Stimulated activated CD8-positive, alpha-beta memory T cell treated with anti-CD3 and anti-CD28 coated beads, Interleukin-4, amount 100 ng/mL, for 1 hour (primary cell): ENCODE results near the gene TRIOBP.
"Not testable (repeated sequence)": the region's sequence is repeated elsewhere in the genome, so short reads cannot be mapped to it uniquely, and the experiment has no call there.

ENCODE experiments used
- DNase-seq, 2 donors: peaks; one replicate each; pipeline ENCODE4 v3.0.0-alpha.2; 2020; ENCODE audit warnings: low read depth in 2 of 2, low spot score in 1 of 2

TRIOBP gene

GRCh38 chr22:37692627-37693285 lies 4.1 kb upstream of the TRIOBP start:
- no peak for DNase-seq

GRCh38 chr22:37694131-37694530 lies 2.7 kb upstream of the TRIOBP start:
- DNase-seq = not testable (repeated sequence)

DNA sequence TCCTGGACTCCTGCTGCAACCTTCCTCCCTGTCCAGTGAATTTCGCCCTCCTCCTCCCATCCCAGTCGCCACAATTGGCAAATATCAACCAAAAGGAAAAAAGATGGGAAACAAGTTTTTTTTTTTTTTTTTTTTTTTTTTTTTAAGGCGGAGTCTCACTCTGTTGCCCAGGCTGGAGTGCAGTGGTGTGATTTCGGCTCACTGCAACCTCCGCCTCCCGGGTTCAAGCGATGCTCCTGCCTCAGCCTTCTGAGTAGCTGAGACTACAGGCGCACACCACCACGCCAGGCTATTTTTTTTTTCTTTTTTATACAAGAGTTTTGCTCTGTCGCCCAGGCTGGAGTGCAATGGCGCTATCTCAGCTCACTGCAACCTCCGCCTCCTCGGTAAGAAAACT lies 590 bp upstream of the TRIOBP start:
- DNase-seq = not testable (repeated sequence)

DNA sequence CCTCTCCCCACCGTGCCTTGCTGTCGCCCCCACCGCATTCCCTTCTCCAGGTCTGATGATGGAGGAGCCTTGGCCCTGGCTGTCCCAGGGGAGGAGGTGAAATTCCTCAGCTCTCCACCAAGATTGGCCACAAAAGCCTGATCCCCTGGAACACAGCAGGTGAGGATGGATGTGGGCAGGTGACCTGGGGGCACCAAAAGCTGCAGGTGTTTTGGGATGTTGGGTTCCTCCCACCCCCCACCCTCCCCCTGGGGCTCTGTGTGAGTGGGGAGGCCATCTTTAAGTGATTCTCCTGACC lies 639 bp downstream of the TRIOBP start:
- DNase-seq = no peak

- no peak for DNase-seq
Measured at GRCh38 chr22:37701141-37701786, 4.4 kb downstream of the TRIOBP start.

GRCh38 chr22:37703906-37704305 lies 7.1 kb downstream of the TRIOBP start:
- no peak for DNase-seq

DNA sequence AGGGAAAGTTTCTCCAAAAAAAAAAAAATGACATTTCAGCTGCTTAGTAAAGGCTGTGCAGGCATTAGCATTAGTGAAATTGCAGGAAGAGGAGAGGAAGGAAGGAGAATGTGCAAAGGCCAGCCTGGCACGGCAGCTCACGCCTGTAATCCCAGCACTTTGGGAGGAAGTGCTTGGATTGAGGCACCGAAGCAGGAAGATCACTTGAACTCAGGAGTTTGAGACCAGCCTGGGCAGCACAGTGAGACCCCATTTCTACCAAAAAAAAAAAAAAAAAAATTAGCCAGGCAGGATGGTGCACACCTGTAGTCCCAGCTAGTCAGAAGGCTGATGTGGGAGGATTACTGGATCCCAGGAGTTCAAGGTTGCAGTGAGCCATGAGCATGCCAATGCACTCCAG lies 7.8 kb downstream of the TRIOBP start:
- no peak for DNase-seq

DNA sequence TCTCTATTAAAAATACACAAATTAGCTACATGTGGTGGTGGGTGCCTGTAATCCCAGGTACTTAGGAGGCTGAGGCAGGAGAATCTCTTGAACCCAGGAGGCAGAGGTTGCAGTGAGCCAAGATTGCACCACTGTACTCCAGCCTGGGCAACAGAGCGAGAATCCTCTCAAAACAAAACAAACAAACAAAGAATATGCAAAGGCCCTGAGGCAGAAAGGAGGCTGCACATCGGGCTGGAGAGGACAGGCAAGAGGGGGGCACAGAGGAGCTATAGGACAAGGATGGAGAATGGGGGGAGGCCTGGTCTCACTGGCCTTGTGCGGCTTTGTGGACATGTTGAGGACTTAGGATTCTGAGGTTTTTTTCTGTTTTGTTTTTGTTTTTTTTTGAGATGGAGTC lies 8.4 kb downstream of the TRIOBP start:
- no peak for DNase-seq

GRCh38 chr22:37708580-37709444 lies 12.0 kb downstream of the TRIOBP start:
- DNase-seq = no peak

GRCh38 chr22:37709445-37709765 lies 12.6 kb downstream of the TRIOBP start:
- DNase-seq = no peak

DNA sequence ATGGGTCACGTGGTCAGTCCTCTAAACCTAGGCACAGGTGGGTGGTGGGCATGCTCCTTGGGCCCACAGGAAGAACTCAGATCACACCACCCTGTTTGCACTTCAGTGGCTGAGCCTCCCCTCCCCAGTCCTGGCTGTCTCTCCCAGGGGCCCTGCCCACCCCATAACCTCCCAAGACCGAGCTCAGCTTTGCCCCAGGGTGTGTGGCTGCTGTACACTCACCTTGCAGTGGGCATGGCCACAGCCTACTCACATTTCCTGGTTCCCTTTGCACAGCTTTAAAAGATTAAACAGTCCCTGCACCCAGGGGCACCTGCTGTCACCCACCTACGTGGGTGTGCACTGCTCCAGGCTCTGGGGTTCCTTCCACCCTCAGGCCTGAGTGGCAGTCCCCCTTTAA lies 13.8 kb downstream of the TRIOBP start:
- DNase-seq = no peak

GRCh38 chr22:37711490-37711889 lies 14.6 kb downstream of the TRIOBP start:
- no peak for DNase-seq

- no peak for DNase-seq
Measured at GRCh38 chr22:37713761-37714160, 16.9 kb downstream of the TRIOBP start.

DNA sequence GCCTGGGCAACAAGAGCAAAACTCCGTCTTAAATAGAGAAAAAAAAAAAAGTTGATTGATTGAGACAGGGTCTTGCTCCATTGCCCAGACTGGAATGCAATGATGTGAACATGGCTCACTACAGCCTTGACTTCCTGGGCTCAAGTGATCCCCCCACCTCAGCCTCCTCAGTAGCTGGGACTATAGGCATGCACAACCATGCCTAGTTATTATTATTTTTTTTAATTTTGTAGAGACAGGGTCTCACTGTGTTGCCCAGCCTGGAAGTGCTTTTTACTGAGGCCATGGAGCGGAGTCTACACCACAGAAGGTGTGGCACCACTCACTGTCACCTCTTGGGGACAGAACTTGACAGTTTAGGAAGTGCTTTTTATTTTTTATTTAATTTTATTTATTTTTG lies 17.8 kb downstream of the TRIOBP start:
- DNase-seq = no peak

DNA sequence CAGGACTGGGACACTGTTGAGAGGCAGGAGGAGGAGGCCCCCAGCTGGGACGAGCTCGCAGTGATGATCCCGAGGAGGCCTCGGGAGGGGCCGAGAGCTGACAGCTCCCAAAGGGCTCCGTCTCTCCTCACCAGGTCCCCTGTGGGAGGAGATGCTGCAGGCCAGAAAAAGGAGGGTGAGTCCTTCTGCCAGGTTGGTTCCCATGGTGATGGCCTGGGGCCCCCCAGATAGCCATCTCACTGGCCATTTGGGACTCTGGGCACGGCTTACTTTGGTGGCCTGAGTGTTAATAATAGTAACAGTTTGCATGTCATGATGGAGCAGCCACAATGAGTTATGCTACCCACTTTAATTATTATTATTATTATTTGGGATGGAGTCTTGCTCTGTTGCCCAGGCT lies 18.9 kb downstream of the TRIOBP start:
- DNase-seq = no peak

DNA sequence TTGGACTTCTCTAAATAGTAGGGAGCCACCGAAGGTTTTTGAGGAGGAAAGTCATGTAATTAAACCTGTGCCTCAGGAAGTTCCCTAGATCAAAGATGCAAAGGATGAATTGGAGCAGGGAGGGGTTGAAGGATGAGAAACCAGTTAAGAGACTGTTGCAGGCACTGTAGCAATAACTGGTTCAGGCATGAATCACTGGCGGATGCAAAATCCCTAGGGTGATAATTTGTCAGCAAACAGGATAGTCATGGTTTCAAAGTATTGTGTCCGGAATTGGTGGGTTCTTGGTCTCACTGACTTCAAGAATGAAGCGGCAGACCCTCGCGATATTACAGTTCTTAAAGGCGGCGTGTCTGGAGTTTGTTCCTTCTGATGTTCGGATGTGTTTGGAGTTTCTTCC lies 19.9 kb downstream of the TRIOBP start:
- no peak for DNase-seq

DNA sequence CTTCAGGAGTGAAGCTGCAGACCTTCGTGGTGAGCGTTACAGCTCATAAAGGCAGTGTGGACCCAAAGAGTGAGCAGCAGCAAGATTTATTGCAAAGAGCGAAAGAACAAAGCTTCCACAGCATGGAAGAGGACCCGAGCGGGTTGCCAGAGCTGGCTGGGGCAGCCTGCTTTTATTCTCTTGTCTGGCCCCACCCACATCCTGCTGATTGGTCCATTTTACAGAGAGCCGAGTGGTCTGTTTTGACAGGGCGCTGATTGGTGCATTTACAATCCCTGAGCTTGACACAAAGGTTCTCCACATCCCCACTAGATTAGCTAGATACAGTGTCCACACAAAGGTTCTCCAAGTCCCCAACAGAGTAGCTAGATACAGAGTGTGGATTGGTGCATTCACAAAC lies 20.4 kb downstream of the TRIOBP start:
- not testable (repeated sequence) for DNase-seq

GRCh38 chr22:37717746-37718305 lies 21.0 kb downstream of the TRIOBP start:
- not testable (repeated sequence) for DNase-seq

GRCh38 chr22:37725551-37726240 lies 28.8 kb downstream of the TRIOBP start:
- no peak for DNase-seq

DNA sequence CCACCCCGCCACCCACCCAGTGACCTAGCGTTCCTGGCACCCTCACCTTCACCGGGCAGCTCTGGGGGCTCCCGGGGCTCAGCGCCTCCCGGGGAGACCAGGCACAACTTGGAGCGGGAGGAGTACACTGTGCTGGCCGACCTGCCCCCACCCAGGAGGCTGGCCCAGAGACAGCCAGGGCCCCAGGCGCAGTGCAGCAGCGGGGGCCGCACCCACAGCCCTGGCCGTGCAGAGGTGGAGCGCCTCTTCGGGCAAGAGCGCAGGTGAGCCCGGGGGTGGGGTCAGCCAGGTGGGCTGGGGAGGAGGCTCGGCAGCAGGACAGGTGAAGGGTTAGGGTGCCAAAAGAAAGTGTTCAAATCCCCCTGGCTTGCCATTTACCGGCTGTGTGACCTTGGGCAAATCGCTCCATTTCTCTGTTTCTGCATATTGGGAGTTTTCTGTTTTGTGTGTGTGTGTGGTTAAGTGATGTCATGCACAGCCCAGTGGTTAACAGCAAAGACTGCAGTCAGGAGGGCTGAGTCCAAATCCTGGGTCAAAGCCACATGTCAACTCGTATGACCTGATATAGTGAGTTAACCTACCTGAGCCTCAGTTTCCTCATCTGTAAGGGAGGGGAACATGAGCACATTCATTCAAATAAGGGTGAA lies 29.5 kb downstream of the TRIOBP start:
- DNase-seq = no peak

GRCh38 chr22:37728620-37729019 lies 31.8 kb downstream of the TRIOBP start:
- no peak for DNase-seq
